Globus pallidus (tissue), 1 donor: ENCODE results near the gene ARSG.
A peak's percentile ranks its signal among the peaks of the same experiment; 100 is the strongest.
"Not testable (repeated sequence)": the region's sequence is repeated elsewhere in the genome, so short reads cannot be mapped to it uniquely, and the experiment has no call there.

ENCODE experiments used
- DNase-seq: peaks from one replicate; pipeline ENCODE4 v3.0.0-alpha.2; 2015; ENCODE audit warnings: low spot score

Gene ARSG

GRCh38 chr17:68398691-68399637, 107.7 kb downstream of the ARSG start:
- peak; percentile 17 for DNase-seq

GRCh38 chr17:68399638-68400403, 108.5 kb downstream of the ARSG start:
- DNase-seq, result no peak

GRCh38 chr17:68400404-68400735, 109.1 kb downstream of the ARSG start:
- no peak for DNase-seq

GRCh38 chr17:68401288-68401687, 110.0 kb downstream of the ARSG start:
- DNase-seq, result no peak

GRCh38 chr17:68403122-68403521, 111.8 kb downstream of the ARSG start:
- no peak for DNase-seq

- not testable (repeated sequence) for DNase-seq
Observed at GRCh38 chr17:68403837-68404236, 112.5 kb downstream of the ARSG start.

- not testable (repeated sequence) for DNase-seq
Observed at GRCh38 chr17:68407656-68408055, 116.4 kb downstream of the ARSG start.

- DNase-seq, result not testable (repeated sequence)
Observed at GRCh38 chr17:68413597-68414560, 122.6 kb downstream of the ARSG start.

GRCh38 chr17:68414901-68415300, 123.6 kb downstream of the ARSG start:
- DNase-seq, result not testable (repeated sequence)

GRCh38 chr17:68417317-68417716, 126.0 kb downstream of the ARSG start:
- DNase-seq, result no peak

GRCh38 chr17:68418876-68419275, 127.6 kb downstream of the ARSG start:
- no peak for DNase-seq

GRCh38 chr17:68420065-68420464, 128.8 kb downstream of the ARSG start:
- DNase-seq, result no peak

- DNase-seq, result no peak
Observed at GRCh38 chr17:68421486-68421885, 130.2 kb downstream of the ARSG start.

GRCh38 chr17:68422821-68423220, 131.5 kb downstream of the ARSG start:
- DNase-seq, result no peak

GRCh38 chr17:68423251-68423650, 132.0 kb downstream of the ARSG start:
- DNase-seq, result no peak

GRCh38 chr17:68424203-68424602, 132.9 kb downstream of the ARSG start:
- DNase-seq, result no peak

- DNase-seq, result no peak
Observed at GRCh38 chr17:68424861-68425260, 133.6 kb downstream of the ARSG start.

GRCh38 chr17:68425979-68426378, 134.7 kb downstream of the ARSG start:
- DNase-seq, result no peak

- DNase-seq, result no peak
Observed at GRCh38 chr17:68427575-68427974, 136.3 kb downstream of the ARSG start.

- DNase-seq, result no peak
Observed at GRCh38 chr17:68428498-68429172, 137.3 kb downstream of the ARSG start.

GRCh38 chr17:68429881-68430280, 138.6 kb downstream of the ARSG start:
- no peak for DNase-seq
